Testis (tissue), 2 donors: ENCODE data around the gene ARHGAP30.

Experiments
- CTCF ChIP-seq, 3 experiments: fragments of 450-650 bp in 2 of 3; fragments of 200-600 bp in 1 of 3; sonication (generic) in 1 of 3; IDR thresholded peaks; one replicate each; pipeline ENCODE4 v1.5.1; 2016 to 2019; ENCODE audit warnings: antibody characterized with exemption in 3 of 3, mild to moderate bottlenecking in 2 of 3, moderate library complexity in 1 of 3
- POLR2A ChIP-seq: fragments of 450-650 bp; IDR thresholded peaks from one replicate; pipeline ENCODE4 v1.6.1; 2017; ENCODE audit warnings: antibody characterized with exemption, mild to moderate bottlenecking, moderate library complexity

GRCh38 chr1:161017756-161018630 lies 51.7 kb downstream of the ARHGAP30 start:
- TF ChIP-seq CTCF (IDR thresholded peaks at IDR 0.05): no peak
- no peak for TF ChIP-seq POLR2A
